Measurements from ENCODE around the gene CYP17A1.

DNA sequence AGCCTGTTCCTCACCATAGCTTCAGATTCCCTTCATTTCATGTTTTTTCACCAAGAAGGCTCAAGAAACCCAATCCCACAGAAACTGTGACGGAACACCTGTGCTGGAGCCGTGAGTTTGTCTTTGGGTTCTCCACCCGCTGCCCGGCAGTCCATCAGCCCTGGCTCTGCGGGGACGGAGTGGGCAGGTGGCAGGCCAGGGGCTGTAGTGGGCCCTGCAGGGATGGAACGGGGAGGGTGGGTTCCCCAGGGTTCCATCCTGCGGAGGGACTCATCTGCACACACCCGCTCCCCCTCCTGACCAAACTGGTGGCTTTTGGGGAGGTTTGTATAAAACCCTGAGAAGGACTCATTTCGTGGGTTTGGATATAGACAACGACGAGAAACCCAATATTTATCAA is 15.0 kb downstream of the CYP17A1 start:
- no peak for TF ChIP-seq MXI1 (conservative IDR thresholded peaks at IDR 0.05; ENCODE audit: poor library complexity, severe bottlenecking)
- TF ChIP-seq TAF1 (IDR thresholded peaks at IDR 0.05; ENCODE audit: low read depth): no peak
- TF ChIP-seq, protein P1, sequence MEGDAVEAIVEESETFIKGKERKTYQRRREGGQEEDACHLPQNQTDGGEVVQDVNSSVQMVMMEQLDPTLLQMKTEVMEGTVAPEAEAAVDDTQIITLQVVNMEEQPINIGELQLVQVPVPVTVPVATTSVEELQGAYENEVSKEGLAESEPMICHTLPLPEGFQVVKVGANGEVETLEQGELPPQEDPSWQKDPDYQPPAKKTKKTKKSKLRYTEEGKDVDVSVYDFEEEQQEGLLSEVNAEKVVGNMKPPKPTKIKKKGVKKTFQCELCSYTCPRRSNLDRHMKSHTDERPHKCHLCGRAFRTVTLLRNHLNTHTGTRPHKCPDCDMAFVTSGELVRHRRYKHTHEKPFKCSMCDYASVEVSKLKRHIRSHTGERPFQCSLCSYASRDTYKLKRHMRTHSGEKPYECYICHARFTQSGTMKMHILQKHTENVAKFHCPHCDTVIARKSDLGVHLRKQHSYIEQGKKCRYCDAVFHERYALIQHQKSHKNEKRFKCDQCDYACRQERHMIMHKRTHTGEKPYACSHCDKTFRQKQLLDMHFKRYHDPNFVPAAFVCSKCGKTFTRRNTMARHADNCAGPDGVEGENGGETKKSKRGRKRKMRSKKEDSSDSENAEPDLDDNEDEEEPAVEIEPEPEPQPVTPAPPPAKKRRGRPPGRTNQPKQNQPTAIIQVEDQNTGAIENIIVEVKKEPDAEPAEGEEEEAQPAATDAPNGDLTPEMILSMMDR (IDR thresholded peaks at IDR 0.05; ENCODE audit: poor library complexity, severe bottlenecking): no peak
- TF ChIP-seq EZH2 (IDR thresholded peaks at IDR 0.05; ENCODE audit: borderline replicate concordance, insufficient read depth, low read length, poor library complexity, severe bottlenecking): no peak
- TF ChIP-seq, protein P2, sequence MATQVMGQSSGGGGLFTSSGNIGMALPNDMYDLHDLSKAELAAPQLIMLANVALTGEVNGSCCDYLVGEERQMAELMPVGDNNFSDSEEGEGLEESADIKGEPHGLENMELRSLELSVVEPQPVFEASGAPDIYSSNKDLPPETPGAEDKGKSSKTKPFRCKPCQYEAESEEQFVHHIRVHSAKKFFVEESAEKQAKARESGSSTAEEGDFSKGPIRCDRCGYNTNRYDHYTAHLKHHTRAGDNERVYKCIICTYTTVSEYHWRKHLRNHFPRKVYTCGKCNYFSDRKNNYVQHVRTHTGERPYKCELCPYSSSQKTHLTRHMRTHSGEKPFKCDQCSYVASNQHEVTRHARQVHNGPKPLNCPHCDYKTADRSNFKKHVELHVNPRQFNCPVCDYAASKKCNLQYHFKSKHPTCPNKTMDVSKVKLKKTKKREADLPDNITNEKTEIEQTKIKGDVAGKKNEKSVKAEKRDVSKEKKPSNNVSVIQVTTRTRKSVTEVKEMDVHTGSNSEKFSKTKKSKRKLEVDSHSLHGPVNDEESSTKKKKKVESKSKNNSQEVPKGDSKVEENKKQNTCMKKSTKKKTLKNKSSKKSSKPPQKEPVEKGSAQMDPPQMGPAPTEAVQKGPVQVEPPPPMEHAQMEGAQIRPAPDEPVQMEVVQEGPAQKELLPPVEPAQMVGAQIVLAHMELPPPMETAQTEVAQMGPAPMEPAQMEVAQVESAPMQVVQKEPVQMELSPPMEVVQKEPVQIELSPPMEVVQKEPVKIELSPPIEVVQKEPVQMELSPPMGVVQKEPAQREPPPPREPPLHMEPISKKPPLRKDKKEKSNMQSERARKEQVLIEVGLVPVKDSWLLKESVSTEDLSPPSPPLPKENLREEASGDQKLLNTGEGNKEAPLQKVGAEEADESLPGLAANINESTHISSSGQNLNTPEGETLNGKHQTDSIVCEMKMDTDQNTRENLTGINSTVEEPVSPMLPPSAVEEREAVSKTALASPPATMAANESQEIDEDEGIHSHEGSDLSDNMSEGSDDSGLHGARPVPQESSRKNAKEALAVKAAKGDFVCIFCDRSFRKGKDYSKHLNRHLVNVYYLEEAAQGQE (IDR thresholded peaks at IDR 0.05; ENCODE audit: borderline replicate concordance): no peak
- no peak for TF ChIP-seq RAD21 (conservative IDR thresholded peaks at IDR 0.05)
- no peak for TF ChIP-seq POLR2AphosphoS5 (IDR thresholded peaks at IDR 0.05)
- TF ChIP-seq SMC3 (conservative IDR thresholded peaks at IDR 0.05; ENCODE audit: poor library complexity): no peak

All from neural cell (in vitro differentiated cells).